Activated T-cell treated with anti-CD3 and anti-CD28 coated beads, Interleukin-2, amount 50 U/mL, for 24 hours (primary cell): ENCODE data around the gene P3H3.
"Not testable (repeated sequence)": the region's sequence is repeated elsewhere in the genome, so short reads cannot be mapped to it uniquely, and the experiment has no call there.

ENCODE experiments used
- DNase-seq: peaks from one replicate; pipeline ENCODE4 v3.0.0-alpha.2; 2020
- H3K27ac Mint-ChIP-seq: 2 replicates; pipeline ENCODE4 v1.8.0; 2020; ENCODE audit warnings: mild to moderate bottlenecking, mixed read lengths
- H3K27me3 Mint-ChIP-seq: 2 replicates; pipeline ENCODE4 v1.8.0; 2020; ENCODE audit warnings: mixed read lengths
- H3K36me3 Mint-ChIP-seq: 2 replicates; pipeline ENCODE4 v1.8.0; 2020; ENCODE audit warnings: low read depth, mixed read lengths
- H3K4me1 Mint-ChIP-seq: 2 replicates; pipeline ENCODE4 v1.8.0; 2020; ENCODE audit warnings: low read depth, mixed read lengths
- H3K4me3 Mint-ChIP-seq: 2 replicates; pipeline ENCODE4 v1.8.0; 2020; ENCODE audit warnings: mild to moderate bottlenecking, moderate library complexity, mixed read lengths
- H3K9me3 Mint-ChIP-seq: 2 replicates; pipeline ENCODE4 v1.8.0; 2020; ENCODE audit warnings: mixed read lengths

Gene P3H3

GRCh38 chr12:6852651-6853354 lies 24.6 kb downstream of the P3H3 start:
- Mint-ChIP-seq H3K27ac (peak overlapping the region; percentile 98), H3K4me1 (peaks cover 38% of the 10 kb centered on the region), H3K9me3 (no peaks in the 10 kb centered on the region), H3K36me3 (peaks cover 79% of the 10 kb centered on the region), H3K27me3 (no peaks in the 10 kb centered on the region), H3K4me3 (peak overlapping the region; percentile 89)
- peak; percentile 82 for DNase-seq

GRCh38 chr12:6853626-6854025 lies 25.4 kb downstream of the P3H3 start:
- Mint-ChIP-seq H3K27me3 (no peaks in the 10 kb centered on the region), H3K36me3 (peaks cover 82% of the 10 kb centered on the region), H3K4me1 (peaks cover 38% of the 10 kb centered on the region), H3K27ac (peak overlapping the region; percentile 98), H3K4me3 (peak overlapping the region; percentile 89), H3K9me3 (no peaks in the 10 kb centered on the region)
- DNase-seq: no peak

- peak overlapping the region; percentile 98 for H3K27ac Mint-ChIP-seq
- no peak for DNase-seq
- H3K36me3 Mint-ChIP-seq: peaks cover 85% of the 10 kb centered on the region
- no peaks in the 10 kb centered on the region for H3K9me3 Mint-ChIP-seq
- peak overlapping the region; percentile 89 for H3K4me3 Mint-ChIP-seq
- H3K4me1 Mint-ChIP-seq: peaks cover 38% of the 10 kb centered on the region
- no peaks in the 10 kb centered on the region for H3K27me3 Mint-ChIP-seq
These were observed 25.8 kb downstream of the P3H3 start for GRCh38 chr12:6854036-6854435.

- H3K36me3 Mint-ChIP-seq: peaks cover 90% of the 10 kb centered on the region
- peak overlapping the region; percentile 98 for H3K27ac Mint-ChIP-seq
- no peak overlapping the region for H3K4me3 Mint-ChIP-seq
- no peaks in the 10 kb centered on the region for H3K27me3 Mint-ChIP-seq
- H3K9me3 Mint-ChIP-seq: no peaks in the 10 kb centered on the region
- peaks cover 31% of the 10 kb centered on the region for H3K4me1 Mint-ChIP-seq
- DNase-seq: no peak
These were observed 27.1 kb downstream of the P3H3 start for GRCh38 chr12:6855322-6855721.

DNA sequence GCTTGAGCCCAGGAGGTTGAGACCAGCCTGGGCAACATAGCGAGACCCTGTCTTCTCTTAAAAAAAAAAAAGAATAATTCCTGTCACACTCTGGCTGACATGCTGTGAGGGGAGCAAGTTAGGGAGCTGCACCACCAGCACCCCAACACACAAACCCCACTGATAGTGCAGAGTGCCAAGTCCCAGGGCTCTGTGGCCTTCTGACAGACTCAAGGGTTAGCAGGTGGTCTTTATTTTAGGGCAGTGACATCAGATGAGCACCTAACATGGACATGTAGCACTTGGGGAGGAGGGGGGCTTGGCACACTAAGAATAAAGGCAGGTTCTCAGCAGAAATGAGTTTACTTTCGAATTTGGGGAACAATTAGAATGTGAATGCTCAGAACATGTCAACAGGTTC lies 30.6 kb downstream of the P3H3 start:
- DNase-seq: no peak
- H3K9me3 Mint-ChIP-seq: no peaks in the 10 kb centered on the region
- peaks cover 99% of the 10 kb centered on the region for H3K36me3 Mint-ChIP-seq
- H3K4me1 Mint-ChIP-seq: peaks cover 12% of the 10 kb centered on the region
- no peak overlapping the region for H3K27ac Mint-ChIP-seq
- H3K4me3 Mint-ChIP-seq: no peak overlapping the region
- no peaks in the 10 kb centered on the region for H3K27me3 Mint-ChIP-seq

DNA sequence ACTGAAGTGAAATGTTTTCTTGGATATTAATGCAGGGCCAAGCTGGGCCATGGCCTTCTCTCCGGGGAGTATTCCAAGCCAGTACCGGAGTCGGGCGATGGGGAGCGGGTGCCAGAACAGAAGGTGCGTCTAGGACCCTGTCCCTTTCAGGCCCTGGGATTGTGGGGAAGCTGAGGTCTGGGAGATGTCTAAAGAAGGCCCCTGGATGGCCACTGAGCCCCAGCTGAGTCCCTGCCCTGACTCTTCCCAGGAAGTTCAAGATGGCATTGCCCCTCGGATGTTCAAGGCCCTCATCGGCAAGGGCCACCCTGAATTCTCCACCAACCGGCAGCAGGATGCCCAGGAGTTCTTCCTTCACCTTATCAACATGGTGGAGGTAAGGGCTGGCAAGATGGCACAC lies 31.9 kb downstream of the P3H3 start:
- Mint-ChIP-seq H3K27me3 (no peaks in the 10 kb centered on the region), H3K4me1 (peaks cover 2% of the 10 kb centered on the region), H3K9me3 (no peaks in the 10 kb centered on the region), H3K4me3 (no peak overlapping the region), H3K27ac (no peak overlapping the region), H3K36me3 (peaks cover 99% of the 10 kb centered on the region)
- DNase-seq: no peak

- Mint-ChIP-seq H3K4me1 (no peaks in the 10 kb centered on the region), H3K27me3 (no peaks in the 10 kb centered on the region), H3K36me3 (peaks cover 99% of the 10 kb centered on the region), H3K27ac (no peak overlapping the region), H3K4me3 (no peak overlapping the region), H3K9me3 (no peaks in the 10 kb centered on the region)
- no peak for DNase-seq
These were observed 32.7 kb downstream of the P3H3 start for GRCh38 chr12:6860942-6861341.

DNA sequence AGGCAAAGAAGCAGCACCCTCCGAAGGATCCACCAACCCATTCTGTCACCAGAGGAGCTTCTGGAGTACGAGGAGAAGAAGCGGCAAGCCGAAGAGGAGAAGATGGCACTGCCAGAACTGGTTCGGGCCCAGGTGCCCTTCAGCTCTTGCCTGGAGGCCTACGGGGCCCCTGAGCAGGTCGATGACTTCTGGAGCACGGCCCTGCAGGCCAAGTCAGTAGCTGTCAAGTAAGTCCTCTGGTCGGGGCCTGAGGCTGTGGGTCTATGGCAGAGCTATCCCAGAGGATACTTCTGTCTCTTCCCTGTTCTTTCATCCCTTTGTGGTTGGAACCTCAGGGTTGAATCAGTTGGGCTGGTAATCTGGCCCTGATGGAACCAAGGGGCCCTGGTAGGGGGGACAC lies 33.2 kb downstream of the P3H3 start:
- DNase-seq: no peak
- Mint-ChIP-seq H3K27ac (no peak overlapping the region), H3K36me3 (peaks cover 99% of the 10 kb centered on the region), H3K9me3 (no peaks in the 10 kb centered on the region), H3K4me1 (peaks cover under 1% of the 10 kb centered on the region), H3K4me3 (no peak overlapping the region), H3K27me3 (no peaks in the 10 kb centered on the region)

DNA sequence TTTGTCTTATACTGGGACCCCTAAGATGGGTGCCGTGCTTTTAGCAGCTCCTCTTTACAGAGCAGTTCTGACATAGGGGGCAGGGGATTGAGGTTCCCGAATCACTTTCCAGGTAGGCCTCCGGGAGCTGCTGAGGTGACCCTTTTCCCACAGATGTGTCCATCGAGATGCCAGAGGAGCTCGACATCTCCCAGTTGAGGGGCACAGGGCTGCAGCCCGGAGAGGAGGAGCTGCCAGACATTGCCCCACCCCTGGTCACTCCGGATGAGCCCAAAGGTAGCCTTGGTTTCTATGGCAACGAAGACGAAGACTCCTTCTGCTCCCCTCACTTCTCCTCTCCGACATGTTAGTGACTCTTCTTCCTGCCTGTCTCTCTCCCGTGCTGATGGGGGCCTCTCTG lies 34.8 kb downstream of the P3H3 start:
- peaks cover 92% of the 10 kb centered on the region for H3K36me3 Mint-ChIP-seq
- no peak overlapping the region for H3K4me3 Mint-ChIP-seq
- peaks cover 8% of the 10 kb centered on the region for H3K4me1 Mint-ChIP-seq

GRCh38 chr12:6863586-6864321 lies 35.5 kb downstream of the P3H3 start:
- Mint-ChIP-seq H3K9me3 (no peaks in the 10 kb centered on the region), H3K27me3 (no peaks in the 10 kb centered on the region), H3K27ac (no peak overlapping the region), H3K4me1 (peaks cover 12% of the 10 kb centered on the region), H3K4me3 (no peak overlapping the region), H3K36me3 (peaks cover 92% of the 10 kb centered on the region)
- no peak for DNase-seq

More for the DNA sequence above, 34.8 kb downstream of the P3H3 start:
- Mint-ChIP-seq H3K27ac (no peak overlapping the region), H3K9me3 (no peaks in the 10 kb centered on the region), H3K27me3 (no peaks in the 10 kb centered on the region)
- DNase-seq: no peak

GRCh38 chr12:6865307-6865706 lies 37.1 kb downstream of the P3H3 start:
- not testable (repeated sequence) for DNase-seq, H3K4me3 Mint-ChIP-seq, H3K27me3 Mint-ChIP-seq, H3K9me3 Mint-ChIP-seq
- peaks cover 92% of the 10 kb centered on the region for H3K36me3 Mint-ChIP-seq
- peak overlapping the region; percentile 17 for H3K27ac Mint-ChIP-seq
- H3K4me1 Mint-ChIP-seq: peaks cover 28% of the 10 kb centered on the region

- H3K4me1 Mint-ChIP-seq: peaks cover 38% of the 10 kb centered on the region
- peaks cover 92% of the 10 kb centered on the region for H3K36me3 Mint-ChIP-seq
- H3K9me3 Mint-ChIP-seq: no peaks in the 10 kb centered on the region
- H3K4me3 Mint-ChIP-seq: peak overlapping the region; percentile 95
- H3K27me3 Mint-ChIP-seq: no peaks in the 10 kb centered on the region
- DNase-seq: no peak
- H3K27ac Mint-ChIP-seq: peak overlapping the region; percentile 99
These were observed 38.1 kb downstream of the P3H3 start for GRCh38 chr12:6866163-6866919.

DNA sequence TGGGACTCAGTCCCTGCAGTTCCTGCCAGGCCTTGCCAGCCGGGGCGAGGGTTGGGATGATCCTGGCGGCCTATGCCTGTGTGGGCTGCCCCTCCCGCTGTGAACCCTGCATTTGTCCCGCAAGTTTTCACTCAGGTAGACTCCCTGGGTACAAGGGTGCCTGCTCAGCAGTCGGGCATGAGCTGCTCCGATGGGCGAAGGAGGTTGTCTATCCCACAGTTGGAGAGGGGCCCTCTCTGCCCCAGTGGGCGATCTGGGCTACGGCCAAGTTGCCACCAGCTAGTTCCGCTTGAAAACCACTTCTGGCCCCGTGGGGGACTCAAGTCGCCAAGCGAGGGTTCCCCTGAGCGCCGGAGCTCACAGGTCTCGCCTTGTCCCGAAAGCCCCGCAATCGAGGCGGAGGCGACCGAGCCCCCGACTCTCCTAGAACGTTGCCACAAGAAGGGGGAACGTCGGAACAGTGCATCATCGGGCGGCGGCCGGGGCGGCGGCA lies 38.8 kb downstream of the P3H3 start:
- Mint-ChIP-seq H3K36me3 (peaks cover 92% of the 10 kb centered on the region), H3K27me3 (no peaks in the 10 kb centered on the region), H3K4me1 (peaks cover 44% of the 10 kb centered on the region), H3K9me3 (no peaks in the 10 kb centered on the region), H3K27ac (peak overlapping the region; percentile 99), H3K4me3 (peak overlapping the region; percentile 95)
- DNase-seq: no peak

GRCh38 chr12:6867413-6868210 lies 39.4 kb downstream of the P3H3 start, which contains the start of gene TPI1:
TSS of gene TPI1 (plus strand) at chr12:6867531. CDS start at chr12:6867567, 36 bp downstream.
- Mint-ChIP-seq H3K27me3 (no peaks in the 10 kb centered on the region), H3K36me3 (peaks cover 93% of the 10 kb centered on the region), H3K27ac (peak within 1 kb of the TSS; percentile 99), H3K4me1 (peaks cover 51% of the 10 kb centered on the region), H3K9me3 (no peaks in the 10 kb centered on the region), H3K4me3 (peak within 1 kb of the TSS; percentile 95)
- DNase-seq: peak; percentile 88
